Measurements from ENCODE around the gene FOXF2. TPM values are rescaled to one million over a fixed set of nuclear protein-coding genes. Genes with fewer than 3 reads are reported as not detected.

The FOXF2 gene
- total RNA-seq, 6 experiments from 2014 or later, result 15.4 to 31.8 (median 29.5) TPM

GRCh38 chr6:1438471-1438881 is 49.1 kb downstream of the FOXF2 start:
- no peaks in the 10 kb centered on the region for H3K9me3 Mint-ChIP-seq
- H3K27me3 Mint-ChIP-seq (ENCODE audit: insufficient read depth), result peaks cover 19% of the 10 kb centered on the region
- no peak overlapping the region for H3K4me3 Mint-ChIP-seq
- H3K4me1 Mint-ChIP-seq (ENCODE audit: low read depth), result peaks cover 12% of the 10 kb centered on the region
- peaks cover 5% of the 10 kb centered on the region; the same call in 1 of the 2 replicates for H3K36me3 Mint-ChIP-seq (ENCODE audit: low read depth)
- no peak for DNase-seq
- TF ChIP-seq CTCF (IDR thresholded peaks at IDR 0.05), result no peak
- H3K27ac Mint-ChIP-seq, result no peak overlapping the region

GRCh38 chr6:1439349-1439748 is 50.0 kb downstream of the FOXF2 start:
- peaks cover 12% of the 10 kb centered on the region for H3K4me1 Mint-ChIP-seq (ENCODE audit: low read depth)
- H3K9me3 Mint-ChIP-seq, result no peaks in the 10 kb centered on the region
- DNase-seq, result no peak
- TF ChIP-seq CTCF (IDR thresholded peaks at IDR 0.05), result no peak
- no peak overlapping the region for H3K27ac Mint-ChIP-seq
- no peak overlapping the region for H3K4me3 Mint-ChIP-seq
- peaks cover 19% of the 10 kb centered on the region for H3K27me3 Mint-ChIP-seq (ENCODE audit: insufficient read depth)
- H3K36me3 Mint-ChIP-seq (ENCODE audit: low read depth), result peaks cover 5% of the 10 kb centered on the region; the same call in 1 of the 2 replicates

- no peaks in the 10 kb centered on the region for H3K4me1 Mint-ChIP-seq (ENCODE audit: low read depth)
- no peak overlapping the region for H3K27ac Mint-ChIP-seq
Measured at GRCh38 chr6:1442929-1443328, 53.6 kb downstream of the FOXF2 start.

More at GRCh38 chr6:1442929-1443328, 53.6 kb downstream of the FOXF2 start:
- H3K9me3 Mint-ChIP-seq, result no peaks in the 10 kb centered on the region
- peaks cover 15% of the 10 kb centered on the region for H3K27me3 Mint-ChIP-seq (ENCODE audit: insufficient read depth)
- TF ChIP-seq CTCF (IDR thresholded peaks at IDR 0.05), result no peak
- no peak overlapping the region for H3K4me3 Mint-ChIP-seq
- H3K36me3 Mint-ChIP-seq (ENCODE audit: low read depth), result peaks cover 5% of the 10 kb centered on the region; the same call in 1 of the 2 replicates
- DNase-seq, result no peak

Small RNA genes within 50 kb of the gene (microRNA-seq; reads per million reads assigned to microRNA genes)
- gene MIR6720, result 110 reads per million, percentile 50 among the genes with 10 or more reads in this experiment

Other genes with a start within 250 kb of the FOXF2 start
- gene FOXQ1, start 77.5 kb upstream of the FOXF2 start, total RNA-seq (2021; fragmentation: NEBNext Ultra II Directional; extraction: Animal tissue kit (Norgen Biotek cat#: 25700)), result 1 to 10 TPM in 5 of 6 experiments, under 1 TPM in 1; 0.74 to 3.2 (median 2.7) TPM
- 10 to 100 TPM; 15.8 to 18.0 (median 16.9) TPM for gene FOXC1, start 220.3 kb downstream of the FOXF2 start, total RNA-seq (2021; fragmentation: NEBNext Ultra II Directional; extraction: Animal tissue kit (Norgen Biotek cat#: 25700))